A549 treated with CpdA at 1 μM for 4 hours (cell line): ENCODE results near the gene SHANK2. TPM values are rescaled to one million over a fixed set of nuclear protein-coding genes. Genes with fewer than 3 reads are reported as not detected.

Experiments used
- total RNA-seq: library from RNA; stranded (reverse); fragments of 200-300 nt; extraction: Qiagen RNA extraction; gene quantifications from 5 replicates; pipeline ENCODE4 v1.2.3, GENCODE V29; 2022; ENCODE audit warnings: low read depth

SHANK2 gene
- 6.6 to 12.0 TPM (median 9.4 TPM) in 5 replicates for total RNA-seq

DNA sequence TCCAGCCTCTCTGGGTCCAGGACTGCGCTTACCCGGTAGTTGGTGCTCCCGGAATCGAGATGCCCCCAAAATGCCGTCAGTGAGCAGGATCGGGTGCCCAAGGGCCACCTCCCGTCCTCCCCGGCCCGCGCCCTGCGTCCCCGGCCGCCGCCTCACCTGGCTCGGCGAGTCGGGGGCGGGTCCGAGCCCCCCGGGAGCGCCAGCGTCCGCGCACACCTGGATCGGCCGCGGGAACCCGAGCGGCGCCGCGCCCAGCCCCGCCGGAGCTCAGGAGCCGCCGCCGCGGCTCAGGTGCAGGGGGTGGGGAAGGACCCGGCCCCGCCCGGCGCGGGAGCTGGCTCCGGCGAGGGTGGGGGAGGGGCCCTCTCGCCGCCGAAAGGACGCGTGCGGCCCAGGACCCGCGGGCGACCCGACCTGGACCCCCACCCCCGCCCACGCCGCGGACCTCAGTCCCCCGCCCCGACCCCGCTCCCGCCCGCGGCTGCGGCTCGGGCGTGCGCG, at the start of gene SHANK2:
Gene SHANK2 (minus strand): TSS at position 309 of the 501 bp plus-strand sequence. CDS start 105,251 bp downstream, outside the sequence.

Other genes starting within 250 kb of the SHANK2 start
- 49.5 to 52.7 TPM (median 51.8 TPM) in 5 replicates for gene DHCR7, start 195.8 kb upstream of the SHANK2 start, total RNA-seq
- 44.1 to 49.8 TPM (median 46.0 TPM) in 5 replicates for gene NADSYN1, start 200.6 kb upstream of the SHANK2 start, total RNA-seq